ENCODE results near the gene PCGF6. TPM values are rescaled to one million over a fixed set of nuclear protein-coding genes. Genes with fewer than 3 reads are reported as not detected.
"Not testable (repeated sequence)": the region's sequence is repeated elsewhere in the genome, so short reads cannot be mapped to it uniquely, and the experiment has no call there.

PCGF6 gene
- total RNA-seq, 1 experiment from 2014 or later = 7.2 TPM

- Mint-ChIP-seq H3K27me3 (ENCODE audit: insufficient read depth, unreplicated experiment) (no peaks in the 10 kb centered on the region), H3K9me3 (ENCODE audit: unreplicated experiment) (no peaks in the 10 kb centered on the region), H3K4me1 (ENCODE audit: insufficient read depth, unreplicated experiment) (no peaks in the 10 kb centered on the region), H3K36me3 (ENCODE audit: insufficient read depth, unreplicated experiment) (peaks cover 39% of the 10 kb centered on the region), H3K4me3 (ENCODE audit: unreplicated experiment) (no peak overlapping the region), H3K27ac (ENCODE audit: low read depth, unreplicated experiment) (no peak overlapping the region)
- no peak for TF ChIP-seq CTCF (IDR thresholded peaks at IDR 0.05; ENCODE audit: unreplicated experiment)
- DNase-seq (ENCODE audit: unreplicated experiment) = no peak
- ChIA-PET CTCF (interaction anchor here (1.4 kb wide), 1 partner anchor 111 kb away, joined by 3 read pairs; no protein-coding TSS in a partner anchor), POLR2A (interaction anchor here (1.7 kb wide), 1 partner anchor 20 kb away, joined by 4 read pairs; no protein-coding TSS in a partner anchor)
- BruUV-seq (replicated peaks) = no TSS peak
- intact Hi-C loops (cut with micrococcal nuclease) = no loop called here
Observed at GRCh38 chr10:103374263-103374662, 23.3 kb upstream of the PCGF6 start.

- DNase-seq (ENCODE audit: unreplicated experiment) = no peak
- intact Hi-C loops (cut with micrococcal nuclease) = no loop called here
- no peak for TF ChIP-seq CTCF (IDR thresholded peaks at IDR 0.05; ENCODE audit: unreplicated experiment)
- Mint-ChIP-seq H3K9me3 (ENCODE audit: unreplicated experiment) (no peaks in the 10 kb centered on the region), H3K27ac (ENCODE audit: low read depth, unreplicated experiment) (no peak overlapping the region), H3K4me1 (ENCODE audit: insufficient read depth, unreplicated experiment) (no peaks in the 10 kb centered on the region), H3K27me3 (ENCODE audit: insufficient read depth, unreplicated experiment) (no peaks in the 10 kb centered on the region), H3K36me3 (ENCODE audit: insufficient read depth, unreplicated experiment) (peaks cover 35% of the 10 kb centered on the region), H3K4me3 (ENCODE audit: unreplicated experiment) (no peak overlapping the region)
- BruUV-seq (replicated peaks) = no TSS peak
- ChIA-PET CTCF (interaction anchor here (1.4 kb wide), 1 partner anchor 112 kb away, joined by 3 read pairs; no protein-coding TSS in a partner anchor), POLR2A (interaction anchor here (1.7 kb wide), 1 partner anchor 21 kb away, joined by 4 read pairs; no protein-coding TSS in a partner anchor)
Observed at GRCh38 chr10:103373544-103373943, 22.6 kb upstream of the PCGF6 start.

- no peaks in the 10 kb centered on the region for H3K36me3 Mint-ChIP-seq (ENCODE audit: insufficient read depth, unreplicated experiment)
- ChIA-PET CTCF (interaction anchor here (0.6 kb wide), 1 partner anchor 28 kb away, joined by 3 read pairs; the partner anchor contains the start of genes ATP5MK and PDCD11), POLR2A (interaction anchor here (0.6 to 2.9 kb wide), 19 partner anchors 9 to 722 kb away, joined by 3 to 62 read pairs (median 4); partner anchors contain the start of genes ATP5MK, CALHM3, CNNM2 and PCGF6)
- DNase-seq (ENCODE audit: unreplicated experiment) = peak; percentile 97
- no peaks in the 10 kb centered on the region for H3K4me1 Mint-ChIP-seq (ENCODE audit: insufficient read depth, unreplicated experiment)
- H3K4me3 Mint-ChIP-seq (ENCODE audit: unreplicated experiment) = peak within 1 kb of the TSS; percentile 85
- no peak for TF ChIP-seq CTCF (IDR thresholded peaks at IDR 0.05; ENCODE audit: unreplicated experiment)
- BruUV-seq (replicated peaks) = no TSS peak
- H3K27ac Mint-ChIP-seq (ENCODE audit: low read depth, unreplicated experiment) = peak within 1 kb of the TSS; percentile 93
- H3K27me3 Mint-ChIP-seq (ENCODE audit: insufficient read depth, unreplicated experiment) = no peaks in the 10 kb centered on the region
- intact Hi-C loops (cut with micrococcal nuclease) = loop anchor here (2.0 kb wide), 1 partner anchor 29 kb away; the partner anchor contains the start of genes ATP5MK and PDCD11
- H3K9me3 Mint-ChIP-seq (ENCODE audit: unreplicated experiment) = no peaks in the 10 kb centered on the region
Observed at GRCh38 chr10:103367782-103368518, 17.0 kb upstream of the PCGF6 start, which contains the start of gene TAF5. TAF5 (plus strand) TSS chr10:103367976; CDS start chr10:103367990, 14 bp downstream.

GRCh38 chr10:103367379-103367781 is 16.4 kb upstream of the PCGF6 start:
- intact Hi-C loops (cut with micrococcal nuclease) = no loop called here
- Mint-ChIP-seq H3K4me3 (ENCODE audit: unreplicated experiment) (peak overlapping the region; percentile 85), H3K36me3 (ENCODE audit: insufficient read depth, unreplicated experiment) (no peaks in the 10 kb centered on the region), H3K9me3 (ENCODE audit: unreplicated experiment) (no peaks in the 10 kb centered on the region), H3K27me3 (ENCODE audit: insufficient read depth, unreplicated experiment) (no peaks in the 10 kb centered on the region), H3K4me1 (ENCODE audit: insufficient read depth, unreplicated experiment) (no peaks in the 10 kb centered on the region), H3K27ac (ENCODE audit: low read depth, unreplicated experiment) (peak overlapping the region; percentile 93)
- DNase-seq (ENCODE audit: unreplicated experiment) = no peak
- ChIA-PET POLR2A (interaction anchor here (0.6 to 2.9 kb wide), 12 partner anchors 8 to 722 kb away, joined by 3 to 62 read pairs (median 5); partner anchors contain the start of genes ATP5MK, CALHM3, PCGF6 and PDCD11), CTCF (interaction anchor here (0.6 to 1.1 kb wide), 3 partner anchors 26 to 99 kb away, joined by 3 to 5 read pairs (median 4); no protein-coding TSS in a partner anchor)
- no peak for TF ChIP-seq CTCF (IDR thresholded peaks at IDR 0.05; ENCODE audit: unreplicated experiment)
- TSS peak; percentile 99 for BruUV-seq (replicated peaks)

- intact Hi-C loops (cut with micrococcal nuclease) = not testable (repeated sequence)
Observed at GRCh38 chr10:103360791-103361190, 9.9 kb upstream of the PCGF6 start.

GRCh38 chr10:103359493-103359892 is 8.6 kb upstream of the PCGF6 start:
- H3K27ac Mint-ChIP-seq (ENCODE audit: low read depth, unreplicated experiment); H3K9me3 Mint-ChIP-seq (ENCODE audit: unreplicated experiment); DNase-seq (ENCODE audit: unreplicated experiment); H3K4me3 Mint-ChIP-seq (ENCODE audit: unreplicated experiment); H3K36me3 Mint-ChIP-seq (ENCODE audit: insufficient read depth, unreplicated experiment); CTCF ChIA-PET; intact Hi-C loops (cut with micrococcal nuclease); BruUV-seq (replicated peaks); H3K4me1 Mint-ChIP-seq (ENCODE audit: insufficient read depth, unreplicated experiment); H3K27me3 Mint-ChIP-seq (ENCODE audit: insufficient read depth, unreplicated experiment): not testable (repeated sequence)
- POLR2A ChIA-PET = interaction anchor here (1.6 kb wide), 1 partner anchor 8 kb away, joined by 5 read pairs; the partner anchor contains the start of gene TAF5

More at GRCh38 chr10:103360791-103361190, 9.9 kb upstream of the PCGF6 start:
- H3K27ac Mint-ChIP-seq (ENCODE audit: low read depth, unreplicated experiment); H3K4me3 Mint-ChIP-seq (ENCODE audit: unreplicated experiment); H3K27me3 Mint-ChIP-seq (ENCODE audit: insufficient read depth, unreplicated experiment); H3K9me3 Mint-ChIP-seq (ENCODE audit: unreplicated experiment); H3K36me3 Mint-ChIP-seq (ENCODE audit: insufficient read depth, unreplicated experiment); BruUV-seq (replicated peaks); CTCF ChIA-PET; H3K4me1 Mint-ChIP-seq (ENCODE audit: insufficient read depth, unreplicated experiment): not testable (repeated sequence)
- DNase-seq (ENCODE audit: unreplicated experiment) = peak; percentile 77
- POLR2A ChIA-PET = interaction anchor here (0.5 to 0.6 kb wide), 2 partner anchors 10 to 128 kb away, joined by 3 read pairs; partner anchors contain the start of gene PCGF6
